GM23338 (cell line): ENCODE results near the gene CTSK. TPM values are rescaled to one million over a fixed set of nuclear protein-coding genes. Genes with fewer than 3 reads are reported as not detected.

ENCODE experiments used
- ATAC-seq: fragments of 200-7000 bp; cut with Tn5 transposase; 3 replicates; pipeline ENCODE4 v1.9.1; 2020
- DNase-seq: peaks from one replicate; pipeline ENCODE4 v3.0.0-alpha.2; 2015; ENCODE audit warnings: low spot score
- H2AFZ ChIP-seq: fragments of 200-600 bp; sonication (generic); 2 replicates; pipeline ENCODE4 v1.8.0; 2016; ENCODE audit warnings: antibody characterized with exemption, mild to moderate bottlenecking, moderate library complexity
- H3F3A ChIP-seq: fragments of 200-600 bp; sonication (generic); replicated peaks from 2 replicates; pipeline ENCODE4 v1.8.0; 2017; ENCODE audit warnings: antibody characterized with exemption, mixed run types, low read depth
- H3K27ac ChIP-seq: fragments of 200-600 bp; sonication (generic); 2 replicates; pipeline ENCODE4 v1.6.1; 2016; ENCODE audit warnings: low read depth
- H3K27me3 ChIP-seq: fragments of 200-600 bp; sonication (generic); 2 replicates; pipeline ENCODE4 v1.8.0; 2016; ENCODE audit warnings: mild to moderate bottlenecking, mixed run types, moderate library complexity; ENCODE audit not compliant: insufficient read depth
- H3K36me3 ChIP-seq: fragments of 200-600 bp; sonication (generic); 2 replicates; pipeline ENCODE4 v1.8.0; 2016; ENCODE audit warnings: mild to moderate bottlenecking; ENCODE audit not compliant: insufficient read depth
- H3K4me1 ChIP-seq: fragments of 200-600 bp; sonication (generic); 2 replicates; pipeline ENCODE4 v1.8.0; 2016; ENCODE audit warnings: mild to moderate bottlenecking, moderate library complexity; ENCODE audit not compliant: insufficient read depth
- H3K4me2 ChIP-seq: fragments of 200-600 bp; sonication (generic); 2 replicates; pipeline ENCODE4 v1.7.1; 2017; ENCODE audit warnings: mixed run types
- H3K4me3 ChIP-seq: fragments of 200-600 bp; sonication (generic); 2 replicates; pipeline ENCODE4 v1.6.1; 2016; ENCODE audit warnings: mixed run types
- H3K79me2 ChIP-seq: fragments of 200-600 bp; sonication (generic); replicated peaks from 2 replicates; pipeline ENCODE4 v1.8.0; 2017; ENCODE audit warnings: mild to moderate bottlenecking; ENCODE audit not compliant: insufficient read depth
- H3K9me2 ChIP-seq: fragments of 200-600 bp; sonication (generic); 2 replicates; pipeline ENCODE4 v1.8.0; 2017; ENCODE audit not compliant: insufficient read depth
- H4K20me1 ChIP-seq: fragments of 200-600 bp; sonication (generic); replicated peaks from 2 replicates; pipeline ENCODE4 v1.8.0; 2017; ENCODE audit warnings: mild to moderate bottlenecking; ENCODE audit not compliant: insufficient read depth
- H3K27ac Mint-ChIP-seq: 2 replicates; pipeline ENCODE4 v1.8.0; 2020; ENCODE audit warnings: inconsistent platforms, mild to moderate bottlenecking, moderate library complexity, mixed read lengths
- H3K27me3 Mint-ChIP-seq: 3 replicates; pipeline ENCODE4 v1.8.0; 2022; ENCODE audit warnings: low read depth, mild to moderate bottlenecking, moderate library complexity, mixed read lengths, inconsistent platforms; ENCODE audit not compliant: insufficient read depth, poor library complexity
- H3K36me3 Mint-ChIP-seq: 3 replicates; pipeline ENCODE4 v1.8.0; 2021; ENCODE audit warnings: low read depth, mild to moderate bottlenecking, inconsistent platforms, moderate library complexity, mixed read lengths
- H3K4me1 Mint-ChIP-seq: 3 replicates; pipeline ENCODE4 v1.8.0; 2020; ENCODE audit warnings: mild to moderate bottlenecking, inconsistent platforms, mixed read lengths
- H3K4me3 Mint-ChIP-seq: 3 replicates; pipeline ENCODE4 v1.8.0; 2021; ENCODE audit warnings: moderate library complexity, mild to moderate bottlenecking, inconsistent platforms, mixed read lengths
- H3K9me3 Mint-ChIP-seq: 3 replicates; pipeline ENCODE4 v1.8.0; 2020; ENCODE audit warnings: moderate library complexity, mild to moderate bottlenecking, inconsistent platforms, mixed read lengths
- CREB1 ChIP-seq: fragments of 250-450 bp; sonication (Bioruptor Pico); IDR thresholded peaks from 2 replicates; pipeline ENCODE4 v1.5.0; 2020; ENCODE audit warnings: low read depth, mild to moderate bottlenecking, moderate library complexity
- CTCF ChIP-seq, 2 experiments: fragments of 200-600 bp in 1 of 2; sonication (generic) in 1 of 2; conservative IDR thresholded peaks; 2 replicates each; pipeline versions ENCODE4 v1.5.1 to v1.6.1; 2016 to 2017; ENCODE audit warnings: antibody characterized with exemption in 2 of 2, low read depth in 2 of 2, mild to moderate bottlenecking in 2 of 2, moderate library complexity in 1 of 2
- ETS1 ChIP-seq: IDR thresholded peaks from 2 replicates; pipeline ENCODE4 v1.6.1; 2016; ENCODE audit warnings: antibody characterized with exemption
- EZH2 ChIP-seq: fragments of 200-600 bp; sonication (generic); IDR thresholded peaks from one replicate; pipeline ENCODE4 v1.8.0; 2017; ENCODE audit warnings: antibody characterized with exemption, mild to moderate bottlenecking, low read depth; ENCODE audit not compliant: unreplicated experiment
- EZH2phosphoT487 ChIP-seq: fragments of 200-600 bp; sonication (generic); IDR thresholded peaks from one replicate; pipeline ENCODE4 v1.8.1; 2018; ENCODE audit warnings: antibody characterized with exemption; ENCODE audit not compliant: unreplicated experiment
- JUNB ChIP-seq: IDR thresholded peaks from one replicate; pipeline ENCODE4 v1.6.1; 2016; ENCODE audit warnings: antibody characterized with exemption; ENCODE audit not compliant: unreplicated experiment
- NANOG ChIP-seq: IDR thresholded peaks from 2 replicates; pipeline ENCODE4 v1.6.1; 2016; ENCODE audit warnings: antibody characterized with exemption, borderline replicate concordance
- POLR2AphosphoS5 ChIP-seq: IDR thresholded peaks from 2 replicates; pipeline ENCODE4 v1.6.1; 2016; ENCODE audit warnings: antibody characterized with exemption, low read depth
- REST ChIP-seq: IDR thresholded peaks from one replicate; pipeline ENCODE4 v1.6.1; 2018; ENCODE audit warnings: antibody characterized with exemption; ENCODE audit not compliant: unreplicated experiment
- STAT1 ChIP-seq: IDR thresholded peaks from one replicate; pipeline ENCODE4 v1.6.1; 2016; ENCODE audit warnings: antibody characterized with exemption; ENCODE audit not compliant: unreplicated experiment
- ZNF114 ChIP-seq: fragments of 250-450 bp; sonication (Bioruptor Pico); IDR thresholded peaks from 2 replicates; pipeline ENCODE4 v1.5.0; 2020; ENCODE audit warnings: mild to moderate bottlenecking, moderate library complexity
- ZNF331 ChIP-seq: fragments of 250-450 bp; sonication (Bioruptor Pico); IDR thresholded peaks from 2 replicates; pipeline ENCODE4 v1.5.0; 2020; ENCODE audit warnings: low read depth, mild to moderate bottlenecking, moderate library complexity
- ZNF462 ChIP-seq: fragments of 250-450 bp; sonication (Bioruptor Pico); IDR thresholded peaks from 2 replicates; pipeline ENCODE4 v1.5.0; 2020; ENCODE audit warnings: mild to moderate bottlenecking, moderate library complexity
- polyA plus RNA-seq: library from polyadenylated mRNA; unstranded; fragments of >200 nt; fragmentation: Nextera tagmentation; extraction: Ambion mirVana; gene quantifications from 2 replicates; pipeline ENCODE4 v1.2.1, GENCODE V29; 2016
- total RNA-seq: library from RNA; depleted of rRNA; stranded (reverse); fragments of >200 nt; shearing (Covaris generic); gene quantifications from 2 replicates; pipeline ENCODE4 v1.2.3, GENCODE V29; 2014

CTSK gene
- total and polyA plus RNA-seq, 2 experiments from 2014 or later, result 2.8 to 3.3 TPM

- H3F3A ChIP-seq, result 0 out of 2 replicates have a peak, but pooled peaks cover 2% of the 10 kb centered on the region
- H3K9me3 Mint-ChIP-seq, result no peaks in the 10 kb centered on the region
- no peak overlapping the region for H3K4me2 ChIP-seq
Measured at GRCh38 chr1:150748878-150749719, 59.0 kb downstream of the CTSK start.

More at GRCh38 chr1:150748878-150749719, 59.0 kb downstream of the CTSK start:
- Histone ChIP-seq H4K20me1 (no peaks in the 10 kb centered on the region), H3K27ac (no peak overlapping the region), H3K79me2 (no peaks in the 10 kb centered on the region), H3K4me1 (no peaks in the 10 kb centered on the region), H3K27me3 (no peaks in the 10 kb centered on the region), H2AFZ (peak overlapping the region; percentile 91), H3K4me3 (no peak overlapping the region), H3K36me3 (no peaks in the 10 kb centered on the region), H3K9me2 (no peaks in the 10 kb centered on the region; the same call in 1 of the 2 replicates)
- ATAC-seq, result no peak
- Mint-ChIP-seq H3K4me1 (peaks cover 2% of the 10 kb centered on the region; the same call in 1 of the 3 replicates), H3K27me3 (no peaks in the 10 kb centered on the region), H3K27ac (no peak overlapping the region), H3K4me3 (no peak overlapping the region), H3K36me3 (no peaks in the 10 kb centered on the region)
- no peak for TF ChIP-seq STAT1
- no peak for TF ChIP-seq REST
- no peak for TF ChIP-seq ZNF331 (CRISPR knock-in tag)
- TF ChIP-seq CTCF (conservative IDR thresholded peaks at IDR 0.05; ENCODE audit: low read depth in 2 of 2), result no peak
- no peak for TF ChIP-seq ZNF462 (CRISPR knock-in tag)
- TF ChIP-seq EZH2, result no peak
- TF ChIP-seq CREB1 (CRISPR knock-in tag), result no peak
- no peak for TF ChIP-seq POLR2AphosphoS5
- no peak for TF ChIP-seq EZH2phosphoT487
- TF ChIP-seq ETS1, result no peak
- TF ChIP-seq ZNF114 (CRISPR knock-in tag), result no peak
- no peak for TF ChIP-seq JUNB
- no peak for TF ChIP-seq NANOG
- DNase-seq, result no peak
